ENCODE data around the gene SPACA6. TPM values are rescaled to one million over a fixed set of nuclear protein-coding genes. Genes with fewer than 3 reads are reported as not detected.

The SPACA6 gene
- total and polyA plus RNA-seq, 4 donors = 0.92 to 2.5 (median 1.3) TPM

DNA sequence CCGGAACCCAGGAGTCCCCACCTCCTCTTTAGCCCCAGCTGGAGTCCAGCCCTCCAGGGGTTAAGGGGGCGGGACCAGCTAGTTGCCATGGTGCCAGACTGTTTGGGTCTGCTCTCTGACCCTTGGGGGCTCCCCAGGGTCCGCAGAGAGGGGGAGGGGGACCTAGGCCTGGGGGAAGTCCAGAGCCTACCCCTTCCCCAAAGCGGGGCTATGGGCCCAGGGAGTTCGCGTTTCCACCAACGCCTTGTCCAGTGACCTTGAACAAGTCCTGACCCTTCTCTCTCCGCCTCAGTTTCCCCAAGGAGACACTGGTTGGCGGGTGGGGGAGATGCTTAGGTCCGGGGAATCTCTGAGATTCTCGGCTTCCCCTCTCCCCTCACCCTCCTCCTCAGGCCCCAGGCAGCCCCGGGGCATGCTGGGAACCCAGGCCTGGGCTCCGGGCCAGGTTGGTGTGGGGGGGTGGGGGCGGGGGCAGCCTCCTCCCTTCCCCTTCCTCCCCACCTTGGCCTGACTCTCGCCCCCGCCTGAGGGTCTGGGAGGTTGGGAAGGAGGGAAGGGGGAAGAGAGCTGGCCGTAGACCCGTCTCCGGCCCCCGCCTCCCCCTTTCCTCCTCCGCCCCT, 2.6 kb upstream of the SPACA6 start:
- H3K4me1 ChIP-seq (ENCODE audit: control insufficient read depth in 4 of 4, insufficient read depth in 4 of 4, low read length in 3 of 4) = peaks cover 0 to 6% (median 1%) of the 10 kb centered on the region in 4 donors
- 5% methylated on average over 21 of the region's 21 CpGs for WGBS
- peaks cover 0 to 8% (median 1%) of the 10 kb centered on the region in 4 donors for H3K27me3 ChIP-seq (ENCODE audit: control insufficient read depth in 4 of 4, insufficient read depth in 4 of 4, low read length in 3 of 4)

DNA sequence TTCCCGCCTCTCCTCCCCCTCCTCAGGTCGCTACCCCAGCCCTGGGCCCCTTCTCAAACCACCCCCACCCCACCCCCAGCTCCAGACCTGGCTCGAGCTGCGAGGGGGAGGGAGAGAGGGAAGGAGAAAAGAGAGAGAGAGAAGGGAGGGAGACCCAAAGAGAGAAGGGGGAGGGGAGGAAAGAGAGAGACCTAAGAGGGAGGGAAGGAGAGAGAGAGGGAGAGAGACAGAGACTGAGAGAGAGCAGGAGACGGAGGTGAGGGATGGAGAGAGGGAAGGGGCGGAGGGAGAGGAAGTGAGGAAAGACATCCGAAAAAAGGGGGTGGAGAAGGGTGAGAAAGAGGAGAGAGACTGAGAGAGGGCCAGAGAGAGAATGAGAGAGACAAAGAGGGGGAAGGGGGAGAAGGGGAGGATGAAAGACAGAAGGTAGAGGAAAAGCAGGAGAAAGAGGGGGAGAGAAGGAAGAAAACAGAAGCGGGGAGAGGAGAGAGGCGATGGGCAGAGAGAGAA, 2.0 kb upstream of the SPACA6 start:
- Histone ChIP-seq H3K4me1 (ENCODE audit: control insufficient read depth in 4 of 4, insufficient read depth in 4 of 4, low read length in 3 of 4) (peaks cover 0 to 6% (median 1%) of the 10 kb centered on the region in 4 donors), H3K27ac (ENCODE audit: low read depth in 1 of 2, low read length in 2 of 2) (peak overlapping the region; percentile 51 to 63)
- 39% methylated on average over 9 of the region's 9 CpGs for whole genome bisulfite sequencing

More for the DNA sequence above, 2.6 kb upstream of the SPACA6 start:
- Histone ChIP-seq H3K4me3 (ENCODE audit: low read depth in 1 of 3, low read length in 3 of 3) (peak overlapping the region in 2 of 3 donors; percentile 5 to 54), H3K27ac (ENCODE audit: low read depth in 1 of 2, low read length in 2 of 2) (peak overlapping the region; percentile 74 to 81), H3K9ac (ENCODE audit: low read depth in 1 of 2, low read length in 2 of 2) (no peak overlapping the region), H3K9me3 (ENCODE audit: control insufficient read depth in 4 of 4, low read length in 3 of 4) (no peaks in the 10 kb centered on the region), H3K36me3 (ENCODE audit: control insufficient read depth in 4 of 4, insufficient read depth in 3 of 4, low read depth in 1 of 4, low read length in 3 of 4) (no peaks in the 10 kb centered on the region)
- peak; percentile 52 for DNase-seq (ENCODE audit: low spot score)
- no peak for TF ChIP-seq RXRA (IDR thresholded peaks at IDR 0.05)
- no peak for TF ChIP-seq GABPA (IDR thresholded peaks at IDR 0.05 in 1 of 2, conservative IDR thresholded peaks at IDR 0.05 in 1 of 2)
- no peak for TF ChIP-seq TAF1 (conservative IDR thresholded peaks at IDR 0.05)
- no peak for TF ChIP-seq FOXA1 (IDR thresholded peaks at IDR 0.05)
- TF ChIP-seq NR2F2 (IDR thresholded peaks at IDR 0.05) = peak; percentile 26
- TF ChIP-seq FOXA2 (IDR thresholded peaks at IDR 0.05) = no peak

More for the DNA sequence above, 2.0 kb upstream of the SPACA6 start:
- Histone ChIP-seq H3K9me3 (ENCODE audit: control insufficient read depth in 4 of 4, low read length in 3 of 4) (no peaks in the 10 kb centered on the region), H3K36me3 (ENCODE audit: control insufficient read depth in 4 of 4, insufficient read depth in 3 of 4, low read depth in 1 of 4, low read length in 3 of 4) (no peaks in the 10 kb centered on the region), H3K27me3 (ENCODE audit: control insufficient read depth in 4 of 4, insufficient read depth in 4 of 4, low read length in 3 of 4) (peaks cover 0 to 8% (median 1%) of the 10 kb centered on the region in 4 donors), H3K4me3 (ENCODE audit: low read depth in 1 of 3, low read length in 3 of 3) (peak overlapping the region in 1 of 3 donors; percentile 54), H3K9ac (ENCODE audit: low read depth in 1 of 2, low read length in 2 of 2) (peak overlapping the region in 1 of 2 donors; percentile 4)
- TF ChIP-seq YY1 (IDR thresholded peaks at IDR 0.05) = no peak
- TF ChIP-seq, protein P1, sequence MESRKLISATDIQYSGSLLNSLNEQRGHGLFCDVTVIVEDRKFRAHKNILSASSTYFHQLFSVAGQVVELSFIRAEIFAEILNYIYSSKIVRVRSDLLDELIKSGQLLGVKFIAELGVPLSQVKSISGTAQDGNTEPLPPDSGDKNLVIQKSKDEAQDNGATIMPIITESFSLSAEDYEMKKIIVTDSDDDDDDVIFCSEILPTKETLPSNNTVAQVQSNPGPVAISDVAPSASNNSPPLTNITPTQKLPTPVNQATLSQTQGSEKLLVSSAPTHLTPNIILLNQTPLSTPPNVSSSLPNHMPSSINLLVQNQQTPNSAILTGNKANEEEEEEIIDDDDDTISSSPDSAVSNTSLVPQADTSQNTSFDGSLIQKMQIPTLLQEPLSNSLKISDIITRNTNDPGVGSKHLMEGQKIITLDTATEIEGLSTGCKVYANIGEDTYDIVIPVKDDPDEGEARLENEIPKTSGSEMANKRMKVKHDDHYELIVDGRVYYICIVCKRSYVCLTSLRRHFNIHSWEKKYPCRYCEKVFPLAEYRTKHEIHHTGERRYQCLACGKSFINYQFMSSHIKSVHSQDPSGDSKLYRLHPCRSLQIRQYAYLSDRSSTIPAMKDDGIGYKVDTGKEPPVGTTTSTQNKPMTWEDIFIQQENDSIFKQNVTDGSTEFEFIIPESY (IDR thresholded peaks at IDR 0.05) = no peak
- no peak for TF ChIP-seq JUND (IDR thresholded peaks at IDR 0.05)
- no peak for TF ChIP-seq EGR1 (IDR thresholded peaks at IDR 0.05; ENCODE audit: low read depth in 2 of 2)
- no peak for TF ChIP-seq HNF4A (conservative IDR thresholded peaks at IDR 0.05)
- no peak for TF ChIP-seq FOXA1 (IDR thresholded peaks at IDR 0.05)
- no peak for TF ChIP-seq RXRA (IDR thresholded peaks at IDR 0.05)
- no peak for TF ChIP-seq NR2F2 (IDR thresholded peaks at IDR 0.05)
- TF ChIP-seq, protein P2, sequence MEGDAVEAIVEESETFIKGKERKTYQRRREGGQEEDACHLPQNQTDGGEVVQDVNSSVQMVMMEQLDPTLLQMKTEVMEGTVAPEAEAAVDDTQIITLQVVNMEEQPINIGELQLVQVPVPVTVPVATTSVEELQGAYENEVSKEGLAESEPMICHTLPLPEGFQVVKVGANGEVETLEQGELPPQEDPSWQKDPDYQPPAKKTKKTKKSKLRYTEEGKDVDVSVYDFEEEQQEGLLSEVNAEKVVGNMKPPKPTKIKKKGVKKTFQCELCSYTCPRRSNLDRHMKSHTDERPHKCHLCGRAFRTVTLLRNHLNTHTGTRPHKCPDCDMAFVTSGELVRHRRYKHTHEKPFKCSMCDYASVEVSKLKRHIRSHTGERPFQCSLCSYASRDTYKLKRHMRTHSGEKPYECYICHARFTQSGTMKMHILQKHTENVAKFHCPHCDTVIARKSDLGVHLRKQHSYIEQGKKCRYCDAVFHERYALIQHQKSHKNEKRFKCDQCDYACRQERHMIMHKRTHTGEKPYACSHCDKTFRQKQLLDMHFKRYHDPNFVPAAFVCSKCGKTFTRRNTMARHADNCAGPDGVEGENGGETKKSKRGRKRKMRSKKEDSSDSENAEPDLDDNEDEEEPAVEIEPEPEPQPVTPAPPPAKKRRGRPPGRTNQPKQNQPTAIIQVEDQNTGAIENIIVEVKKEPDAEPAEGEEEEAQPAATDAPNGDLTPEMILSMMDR (IDR thresholded peaks at IDR 0.05; ENCODE audit: low read depth, low read length, missing input control) = no peak
- no peak for TF ChIP-seq FOXA2 (IDR thresholded peaks at IDR 0.05)
- TF ChIP-seq, protein P3, sequence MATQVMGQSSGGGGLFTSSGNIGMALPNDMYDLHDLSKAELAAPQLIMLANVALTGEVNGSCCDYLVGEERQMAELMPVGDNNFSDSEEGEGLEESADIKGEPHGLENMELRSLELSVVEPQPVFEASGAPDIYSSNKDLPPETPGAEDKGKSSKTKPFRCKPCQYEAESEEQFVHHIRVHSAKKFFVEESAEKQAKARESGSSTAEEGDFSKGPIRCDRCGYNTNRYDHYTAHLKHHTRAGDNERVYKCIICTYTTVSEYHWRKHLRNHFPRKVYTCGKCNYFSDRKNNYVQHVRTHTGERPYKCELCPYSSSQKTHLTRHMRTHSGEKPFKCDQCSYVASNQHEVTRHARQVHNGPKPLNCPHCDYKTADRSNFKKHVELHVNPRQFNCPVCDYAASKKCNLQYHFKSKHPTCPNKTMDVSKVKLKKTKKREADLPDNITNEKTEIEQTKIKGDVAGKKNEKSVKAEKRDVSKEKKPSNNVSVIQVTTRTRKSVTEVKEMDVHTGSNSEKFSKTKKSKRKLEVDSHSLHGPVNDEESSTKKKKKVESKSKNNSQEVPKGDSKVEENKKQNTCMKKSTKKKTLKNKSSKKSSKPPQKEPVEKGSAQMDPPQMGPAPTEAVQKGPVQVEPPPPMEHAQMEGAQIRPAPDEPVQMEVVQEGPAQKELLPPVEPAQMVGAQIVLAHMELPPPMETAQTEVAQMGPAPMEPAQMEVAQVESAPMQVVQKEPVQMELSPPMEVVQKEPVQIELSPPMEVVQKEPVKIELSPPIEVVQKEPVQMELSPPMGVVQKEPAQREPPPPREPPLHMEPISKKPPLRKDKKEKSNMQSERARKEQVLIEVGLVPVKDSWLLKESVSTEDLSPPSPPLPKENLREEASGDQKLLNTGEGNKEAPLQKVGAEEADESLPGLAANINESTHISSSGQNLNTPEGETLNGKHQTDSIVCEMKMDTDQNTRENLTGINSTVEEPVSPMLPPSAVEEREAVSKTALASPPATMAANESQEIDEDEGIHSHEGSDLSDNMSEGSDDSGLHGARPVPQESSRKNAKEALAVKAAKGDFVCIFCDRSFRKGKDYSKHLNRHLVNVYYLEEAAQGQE (IDR thresholded peaks at IDR 0.05) = no peak
- TF ChIP-seq HNF4G (IDR thresholded peaks at IDR 0.05) = no peak
- TF ChIP-seq, protein P4, sequence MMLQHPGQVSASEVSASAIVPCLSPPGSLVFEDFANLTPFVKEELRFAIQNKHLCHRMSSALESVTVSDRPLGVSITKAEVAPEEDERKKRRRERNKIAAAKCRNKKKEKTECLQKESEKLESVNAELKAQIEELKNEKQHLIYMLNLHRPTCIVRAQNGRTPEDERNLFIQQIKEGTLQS (IDR thresholded peaks at IDR 0.05) = no peak
- no peak for TF ChIP-seq TAF1 (conservative IDR thresholded peaks at IDR 0.05)
- TF ChIP-seq RAD21 (IDR thresholded peaks at IDR 0.05) = no peak
- no peak for TF ChIP-seq GABPA (IDR thresholded peaks at IDR 0.05 in 1 of 2, conservative IDR thresholded peaks at IDR 0.05 in 1 of 2)
- no peak for TF ChIP-seq SP1 (IDR thresholded peaks at IDR 0.05)
- TF ChIP-seq, protein P5, sequence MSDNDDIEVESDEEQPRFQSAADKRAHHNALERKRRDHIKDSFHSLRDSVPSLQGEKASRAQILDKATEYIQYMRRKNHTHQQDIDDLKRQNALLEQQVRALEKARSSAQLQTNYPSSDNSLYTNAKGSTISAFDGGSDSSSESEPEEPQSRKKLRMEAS (IDR thresholded peaks at IDR 0.05) = no peak
- DNase-seq (ENCODE audit: low spot score) = no peak
